Loucy (cell line): Measurements from ENCODE around the gene CREBBP.

Experiments
- H2AFZ ChIP-seq: fragments of 200-600 bp; sonication (generic); 2 replicates; pipeline ENCODE4 v1.6.0; 2016; ENCODE audit warnings: antibody characterized with exemption, mild to moderate bottlenecking, low read length, moderate library complexity
- H3F3A ChIP-seq: fragments of 200-600 bp; 2 replicates; pipeline ENCODE4 v1.6.0; 2016; ENCODE audit warnings: antibody characterized with exemption, low read depth, mild to moderate bottlenecking
- H3K27me3 ChIP-seq: fragments of 200-600 bp; sonication (generic); 2 replicates; pipeline ENCODE4 v1.6.1; 2014; ENCODE audit warnings: low read length, mild to moderate bottlenecking; ENCODE audit not compliant: insufficient read depth, poor library complexity, severe bottlenecking
- H3K36me3 ChIP-seq: fragments of 200-600 bp; sonication (generic); 2 replicates; pipeline ENCODE4 v1.6.1; 2016; ENCODE audit warnings: low read length; ENCODE audit not compliant: insufficient read depth
- H3K4me1 ChIP-seq: fragments of 200-600 bp; sonication (generic); 2 replicates; pipeline ENCODE4 v1.5.1; 2014; ENCODE audit warnings: low read length, mild to moderate bottlenecking; ENCODE audit not compliant: insufficient read depth, poor library complexity, severe bottlenecking
- H3K4me2 ChIP-seq: fragments of 200-600 bp; sonication (generic); 2 replicates; pipeline ENCODE4 v1.6.0; 2014; ENCODE audit warnings: antibody characterized with exemption, low read length, low read depth, mild to moderate bottlenecking; ENCODE audit not compliant: poor library complexity, severe bottlenecking
- H3K4me3 ChIP-seq: fragments of 200-600 bp; sonication (generic); 2 replicates; pipeline ENCODE4 v1.5.1; 2014; ENCODE audit warnings: low read length, mild to moderate bottlenecking, mixed read lengths; ENCODE audit not compliant: poor library complexity, severe bottlenecking
- H3K79me2 ChIP-seq: fragments of 200-600 bp; sonication (generic); 2 replicates; pipeline ENCODE4 v1.6.1; 2014; ENCODE audit warnings: low read length; ENCODE audit not compliant: insufficient read depth
- H3K9ac ChIP-seq: fragments of 200-600 bp; sonication (generic); 2 replicates; pipeline ENCODE4 v1.6.0; 2014; ENCODE audit warnings: mild to moderate bottlenecking, low read depth, low read length, moderate library complexity; ENCODE audit not compliant: poor library complexity, severe bottlenecking
- H3K9me2 ChIP-seq: fragments of 200-600 bp; sonication (generic); replicated peaks from 2 replicates; pipeline ENCODE4 v1.6.1; 2016; ENCODE audit warnings: low read depth, low read length, mixed read lengths
- H3K9me3 ChIP-seq: fragments of 200-600 bp; sonication (generic); 2 replicates; pipeline ENCODE4 v1.6.1; 2014; ENCODE audit warnings: mild to moderate bottlenecking, antibody characterized with exemption, low read length, low read depth; ENCODE audit not compliant: insufficient read depth
- H4K20me1 ChIP-seq: fragments of 200-600 bp; sonication (generic); 2 replicates; pipeline ENCODE4 v1.6.0; 2014; ENCODE audit warnings: antibody characterized with exemption, low read length, mild to moderate bottlenecking; ENCODE audit not compliant: insufficient read depth, poor library complexity, severe bottlenecking
- EZH2phosphoT487 ChIP-seq: fragments of 200-600 bp; IDR thresholded peaks from 2 replicates; pipeline ENCODE4 v1.6.1; 2018; ENCODE audit warnings: antibody characterized with exemption, mild to moderate bottlenecking, moderate library complexity, borderline replicate concordance
- TF ChIP-seq, protein P1 (sequence below): fragments of 200-600 bp; sonication (generic); conservative IDR thresholded peaks from 2 replicates; pipeline ENCODE4 v1.5.1; 2014; ENCODE audit warnings: mild to moderate bottlenecking, antibody characterized with exemption, low read length

CREBBP gene

DNA sequence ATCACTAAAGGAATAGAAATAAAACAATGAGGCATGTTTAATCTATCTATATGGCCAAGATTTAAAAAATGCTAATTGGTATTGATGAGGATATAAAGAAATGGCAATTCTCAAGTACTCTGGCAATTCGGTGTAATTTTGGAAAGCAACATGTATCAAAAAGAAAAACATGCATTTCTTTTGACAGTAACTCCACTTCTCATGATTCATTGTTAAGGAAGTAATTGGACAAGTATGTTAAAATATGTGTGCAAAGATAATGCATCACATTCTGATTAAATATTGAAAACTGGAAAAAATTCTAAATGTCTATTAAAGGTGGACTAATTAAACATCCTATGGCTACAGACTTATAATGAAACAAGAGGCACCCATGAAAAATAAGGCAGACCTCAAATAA is 81.2 kb downstream of the CREBBP start:
- H4K20me1 ChIP-seq: peaks cover 31% of the 10 kb centered on the region
- H3F3A ChIP-seq: no peaks in the 10 kb centered on the region
- no peaks in the 10 kb centered on the region for H3K27me3 ChIP-seq
- H3K36me3 ChIP-seq: no peaks in the 10 kb centered on the region
- H3K9ac ChIP-seq: no peak overlapping the region
- no peak overlapping the region for H2AFZ ChIP-seq
- H3K4me1 ChIP-seq: no peaks in the 10 kb centered on the region
- H3K79me2 ChIP-seq: peaks cover 63% of the 10 kb centered on the region
- no peak overlapping the region for H3K4me2 ChIP-seq
- H3K9me2 ChIP-seq: no peaks in the 10 kb centered on the region
- no peak for TF ChIP-seq EZH2phosphoT487
- H3K4me3 ChIP-seq: no peak overlapping the region
- no peaks in the 10 kb centered on the region for H3K9me3 ChIP-seq

GRCh38 chr16:3798838-3799237 is 81.7 kb downstream of the CREBBP start:
- no peaks in the 10 kb centered on the region for H3K9me2 ChIP-seq
- TF ChIP-seq, protein P1, sequence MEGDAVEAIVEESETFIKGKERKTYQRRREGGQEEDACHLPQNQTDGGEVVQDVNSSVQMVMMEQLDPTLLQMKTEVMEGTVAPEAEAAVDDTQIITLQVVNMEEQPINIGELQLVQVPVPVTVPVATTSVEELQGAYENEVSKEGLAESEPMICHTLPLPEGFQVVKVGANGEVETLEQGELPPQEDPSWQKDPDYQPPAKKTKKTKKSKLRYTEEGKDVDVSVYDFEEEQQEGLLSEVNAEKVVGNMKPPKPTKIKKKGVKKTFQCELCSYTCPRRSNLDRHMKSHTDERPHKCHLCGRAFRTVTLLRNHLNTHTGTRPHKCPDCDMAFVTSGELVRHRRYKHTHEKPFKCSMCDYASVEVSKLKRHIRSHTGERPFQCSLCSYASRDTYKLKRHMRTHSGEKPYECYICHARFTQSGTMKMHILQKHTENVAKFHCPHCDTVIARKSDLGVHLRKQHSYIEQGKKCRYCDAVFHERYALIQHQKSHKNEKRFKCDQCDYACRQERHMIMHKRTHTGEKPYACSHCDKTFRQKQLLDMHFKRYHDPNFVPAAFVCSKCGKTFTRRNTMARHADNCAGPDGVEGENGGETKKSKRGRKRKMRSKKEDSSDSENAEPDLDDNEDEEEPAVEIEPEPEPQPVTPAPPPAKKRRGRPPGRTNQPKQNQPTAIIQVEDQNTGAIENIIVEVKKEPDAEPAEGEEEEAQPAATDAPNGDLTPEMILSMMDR: no peak
- TF ChIP-seq EZH2phosphoT487: no peak
- H2AFZ ChIP-seq: no peak overlapping the region
- H4K20me1 ChIP-seq: peaks cover 32% of the 10 kb centered on the region
- H3K4me2 ChIP-seq: no peak overlapping the region
- no peaks in the 10 kb centered on the region for H3K4me1 ChIP-seq
- H3K4me3 ChIP-seq: no peak overlapping the region
- H3K9ac ChIP-seq: no peak overlapping the region
- H3K79me2 ChIP-seq: peaks cover 60% of the 10 kb centered on the region
- no peaks in the 10 kb centered on the region for H3K36me3 ChIP-seq
- no peaks in the 10 kb centered on the region for H3K9me3 ChIP-seq
- no peaks in the 10 kb centered on the region for H3K27me3 ChIP-seq
- H3F3A ChIP-seq: no peaks in the 10 kb centered on the region

GRCh38 chr16:3797904-3798811 is 82.4 kb downstream of the CREBBP start:
- Histone ChIP-seq H3K4me2 (no peak overlapping the region), H3F3A (no peaks in the 10 kb centered on the region), H3K9me3 (no peaks in the 10 kb centered on the region), H3K9me2 (no peaks in the 10 kb centered on the region), H3K4me1 (no peaks in the 10 kb centered on the region), H2AFZ (no peak overlapping the region), H3K27me3 (no peaks in the 10 kb centered on the region), H3K36me3 (no peaks in the 10 kb centered on the region; the same call in 1 of the 2 replicates), H3K4me3 (no peak overlapping the region), H4K20me1 (peaks cover 38% of the 10 kb centered on the region), H3K9ac (no peak overlapping the region), H3K79me2 (peaks cover 63% of the 10 kb centered on the region)
- TF ChIP-seq, protein P1: no peak
- no peak for TF ChIP-seq EZH2phosphoT487

- no peak overlapping the region for H3K4me2 ChIP-seq
- no peak for TF ChIP-seq EZH2phosphoT487
- TF ChIP-seq, protein P1: no peak
- H4K20me1 ChIP-seq: peaks cover 40% of the 10 kb centered on the region
- no peaks in the 10 kb centered on the region for H3K4me1 ChIP-seq
- peaks cover 63% of the 10 kb centered on the region for H3K79me2 ChIP-seq
- H3K36me3 ChIP-seq: peaks cover 6% of the 10 kb centered on the region; the same call in 1 of the 2 replicates
- H2AFZ ChIP-seq: no peak overlapping the region
- H3K9ac ChIP-seq: no peak overlapping the region
- H3F3A ChIP-seq: no peaks in the 10 kb centered on the region
- no peaks in the 10 kb centered on the region for H3K27me3 ChIP-seq
- H3K9me3 ChIP-seq: no peaks in the 10 kb centered on the region
- H3K4me3 ChIP-seq: no peak overlapping the region
- no peaks in the 10 kb centered on the region for H3K9me2 ChIP-seq
These were observed 83.0 kb downstream of the CREBBP start for GRCh38 chr16:3797473-3797872.
